Measurements from ENCODE around the gene EEF1AKMT4.

GRCh38 chr3:184200825-184201224 is 48.6 kb upstream of the EEF1AKMT4 start:
- TF ChIP-seq CTCF (IDR thresholded peaks at IDR 0.05; ENCODE audit: low read length) (no peak), EZH2 (optimal IDR thresholded peaks at IDR 0.05; ENCODE audit: low read depth, low read length) (no peak)

Measured in MM.1S (cell line).